Keratinocyte (primary cell): Measurements from ENCODE around the gene ADD2. TPM values are rescaled to one million over a fixed set of nuclear protein-coding genes. Genes with fewer than 3 reads are reported as not detected.

Experiments
- DNase-seq: peaks from one replicate; pipeline ENCODE4 v3.0.0-alpha.2; 2011; ENCODE audit warnings: low read depth, missing footprints, low spot score
- FAIRE-seq: peaks from 2 replicates; lab custom pipeline; 2011; peaks lifted over from hg19 to GRCh38; lab: Jason Lieb, UNC
- H2AFZ ChIP-seq: 2 replicates; pipeline ENCODE4 v1.6.0; 2012; ENCODE audit warnings: low read length, control low read depth, inconsistent platforms; ENCODE audit not compliant: control insufficient read depth
- H3K27ac ChIP-seq: 2 replicates; pipeline ENCODE4 v1.5.1; 2011; ENCODE audit warnings: low read length; ENCODE audit not compliant: control insufficient read depth, insufficient read depth
- H3K27me3 ChIP-seq: 3 replicates; pipeline ENCODE4 v1.6.0; 2011; ENCODE audit warnings: low read length; ENCODE audit not compliant: control insufficient read depth, insufficient read depth; ENCODE audit errors: extremely low read depth
- H3K36me3 ChIP-seq, 2 experiments: 2 replicates in 1 of 2; 3 replicates in 1 of 2; pipeline ENCODE4 v1.5.1; 2011; ENCODE audit warnings: low read length in 2 of 2, mild to moderate bottlenecking in 1 of 2; ENCODE audit not compliant: control insufficient read depth in 2 of 2, insufficient read depth in 2 of 2; ENCODE audit errors: extremely low read depth in 1 of 2
- H3K4me1 ChIP-seq: 3 replicates; pipeline ENCODE4 v1.5.1; 2011; ENCODE audit warnings: low read length; ENCODE audit not compliant: control insufficient read depth, insufficient read depth; ENCODE audit errors: extremely low read depth
- H3K4me2 ChIP-seq: 3 replicates; pipeline ENCODE4 v1.6.0; 2011; ENCODE audit warnings: low read depth, low read length; ENCODE audit not compliant: control insufficient read depth, insufficient read depth; ENCODE audit errors: extremely low read depth
- H3K4me3 ChIP-seq, 3 experiments: fragments of 200-600 bp in 1 of 3; sonication (generic) in 1 of 3; 2 replicates in 2 of 3; 3 replicates in 1 of 3; pipeline ENCODE4 v1.5.1; 2011 to 2016; ENCODE audit warnings: low read length in 3 of 3, mild to moderate bottlenecking in 3 of 3, control low read depth in 2 of 3, inconsistent platforms in 1 of 3, low read depth in 1 of 3, mixed read lengths in 1 of 3, mixed run types in 1 of 3, moderate library complexity in 1 of 3; ENCODE audit not compliant: control insufficient read depth in 2 of 3, insufficient read depth in 2 of 3; ENCODE audit errors: extremely low read depth in 1 of 3
- H3K79me2 ChIP-seq: 2 replicates; pipeline ENCODE4 v1.6.0; 2012; ENCODE audit warnings: low read length; ENCODE audit not compliant: control insufficient read depth, insufficient read depth
- H3K9ac ChIP-seq: 3 replicates; pipeline ENCODE4 v1.6.0; 2011; ENCODE audit warnings: low read length; ENCODE audit not compliant: control insufficient read depth, insufficient read depth; ENCODE audit errors: extremely low read depth
- H3K9me1 ChIP-seq: 3 replicates; pipeline ENCODE4 v1.6.0; 2011; ENCODE audit warnings: low read length; ENCODE audit not compliant: control insufficient read depth, insufficient read depth; ENCODE audit errors: extremely low read depth
- H3K9me3 ChIP-seq: 2 replicates; pipeline ENCODE4 v1.5.1; 2012; ENCODE audit warnings: low read depth, low read length; ENCODE audit not compliant: control insufficient read depth
- H4K20me1 ChIP-seq: 3 replicates; pipeline ENCODE4 v1.6.0; 2011; ENCODE audit warnings: low read length; ENCODE audit not compliant: control insufficient read depth, insufficient read depth; ENCODE audit errors: extremely low read depth
- CTCF ChIP-seq, 3 experiments: IDR thresholded peaks in 1 of 3; conservative IDR thresholded peaks in 1 of 3; optimal IDR thresholded peaks in 1 of 3; 2 replicates in 2 of 3; 3 replicates in 1 of 3; pipeline versions ENCODE3 to v1.5.1; 2011; ENCODE audit warnings: low read length in 3 of 3, mild to moderate bottlenecking in 3 of 3, moderate library complexity in 2 of 3, control low read depth in 1 of 3, inconsistent platforms in 1 of 3; ENCODE audit not compliant: insufficient read depth in 2 of 3; ENCODE audit errors: extremely low read depth in 1 of 3
- EZH2 ChIP-seq: IDR thresholded peaks from one replicate; pipeline ENCODE4 v1.6.1; 2012; ENCODE audit warnings: inconsistent platforms, mild to moderate bottlenecking, low read length, moderate library complexity
- dilution Hi-C: fragments of 300-500 bp; cut with MboI; formaldehyde crosslinking; loops from one replicate; pipeline ENCODE4 v1.7.0; 2020; ENCODE audit warnings: low sequenced_read_pairs; ENCODE audit not compliant: extremely low pct_ligation_motif_present
- polyA minus RNA-seq, 3 experiments: library from RNA; depleted of rRNA, polyadenylated mRNA; stranded (reverse); fragments of >200 nt; gene quantifications; 1 replicate in 1 of 3; 2 replicates in 1 of 3; 3 replicates in 1 of 3; pipeline ENCODE4 v1.2.3, GENCODE V29; 2011
- polyA plus RNA-seq, 5 experiments: library from polyadenylated mRNA; depleted of rRNA in 3 of 5; stranded (reverse) in 3 of 5; stranded (forward) in 1 of 5; unstranded in 1 of 5; fragments of >200 nt; gene quantifications; 1 replicate in 1 of 5; 2 replicates in 3 of 5; 3 replicates in 1 of 5; pipeline versions ENCODE4 v1.2.1 to v1.2.3, GENCODE V29; 2011 to 2012; ENCODE audit warnings: missing spikeins in 2 of 5, low read depth in 1 of 5, low replicate concordance in 1 of 5

The ADD2 gene
- polyA plus RNA-seq = 0.05 to 0.19 TPM in 2 of 3 replicates, not detected in the other
- polyA plus RNA-seq (2011; ENCODE audit: low read depth) = not detected
- polyA plus RNA-seq (2011; cell fraction: cytosol; rRNA removed) = 0.06 and 0.13 TPM in 2 replicates
- 0.07 and 0.14 TPM in 2 replicates for polyA plus RNA-seq (2011; cell fraction: nucleus; rRNA removed)
- 0.38 TPM in 1 of 2 replicates, not detected in the other for polyA plus RNA-seq (2012; ENCODE audit: low replicate concordance)
- polyA minus RNA-seq = 0.13 to 0.98 TPM in 2 of 3 replicates, not detected in the other
- polyA minus RNA-seq (2011; cell fraction: cytosol; rRNA and poly(A)+ RNA removed) = not detected
- polyA minus RNA-seq (2011; cell fraction: nucleus; rRNA and poly(A)+ RNA removed) = not detected in 2 replicates

- Histone ChIP-seq H3K4me2 (peak within 1 kb of the TSS; percentile 84), H4K20me1 (peaks cover 2% of the 10 kb centered on the region), H3K27ac (no peak within 1 kb of the TSS), H3K4me1 (peaks cover 9% of the 10 kb centered on the region), H3K9me3 (no peaks in the 10 kb centered on the region), H3K79me2 (no peaks in the 10 kb centered on the region), H3K36me3 (no peaks in the 10 kb centered on the region), H3K4me3 (peak within 1 kb of the TSS; percentile 10 to 63 (median 63)), H3K27me3 (peaks cover 42% of the 10 kb centered on the region), H3K9me1 (no peaks in the 10 kb centered on the region), H2AFZ (peak within 1 kb of the TSS; percentile 58), H3K9ac (no peak within 1 kb of the TSS)
- dilution Hi-C loops = no loop called here
- DNase-seq (no peak), FAIRE-seq (no peak)
- TF ChIP-seq CTCF (optimal IDR thresholded peaks at IDR 0.05 in 1 of 3, IDR thresholded peaks at IDR 0.05 in 1 of 3, conservative IDR thresholded peaks at IDR 0.05 in 1 of 3; ENCODE audit: extremely low read depth in 1 of 3, insufficient read depth in 2 of 3, low read length in 3 of 3) = peak in 2 of 3 experiments; percentile 27 to 55
- TF ChIP-seq EZH2 = peak; percentile 92
These were observed at the start of gene ADD2 for GRCh38 chr2:70767699-70768589. Gene ADD2, minus strand, starts transcription at chr2:70768200. Its CDS starts 61,792 bp downstream, at chr2:70706408.

GRCh38 chr2:70817284-70817954 is 49.4 kb upstream of the ADD2 start:
- Histone ChIP-seq H2AFZ (no peak overlapping the region), H3K9ac (no peak overlapping the region), H3K4me3 (no peak overlapping the region), H3K27ac (no peak overlapping the region), H4K20me1 (no peaks in the 10 kb centered on the region), H3K9me1 (no peaks in the 10 kb centered on the region), H3K4me2 (no peak overlapping the region), H3K36me3 (no peaks in the 10 kb centered on the region), H3K4me1 (no peaks in the 10 kb centered on the region), H3K27me3 (peaks cover 53% of the 10 kb centered on the region), H3K9me3 (no peaks in the 10 kb centered on the region), H3K79me2 (no peaks in the 10 kb centered on the region)
- DNase-seq (no peak), FAIRE-seq (no peak)
- TF ChIP-seq CTCF (optimal IDR thresholded peaks at IDR 0.05 in 1 of 3, IDR thresholded peaks at IDR 0.05 in 1 of 3, conservative IDR thresholded peaks at IDR 0.05 in 1 of 3; ENCODE audit: extremely low read depth in 1 of 3, insufficient read depth in 2 of 3, low read length in 3 of 3) = no peak
- no peak for TF ChIP-seq EZH2
- dilution Hi-C loops = no loop called here
